GM21447 (cell line): ENCODE results near the gene C6orf52.

Source experiments
- ATAC-seq: cut with Tn5 transposase; IDR thresholded peaks from one replicate; pipeline ENCODE4 v1.9.1; 2021; ENCODE audit not compliant: unreplicated experiment

C6orf52 gene

DNA sequence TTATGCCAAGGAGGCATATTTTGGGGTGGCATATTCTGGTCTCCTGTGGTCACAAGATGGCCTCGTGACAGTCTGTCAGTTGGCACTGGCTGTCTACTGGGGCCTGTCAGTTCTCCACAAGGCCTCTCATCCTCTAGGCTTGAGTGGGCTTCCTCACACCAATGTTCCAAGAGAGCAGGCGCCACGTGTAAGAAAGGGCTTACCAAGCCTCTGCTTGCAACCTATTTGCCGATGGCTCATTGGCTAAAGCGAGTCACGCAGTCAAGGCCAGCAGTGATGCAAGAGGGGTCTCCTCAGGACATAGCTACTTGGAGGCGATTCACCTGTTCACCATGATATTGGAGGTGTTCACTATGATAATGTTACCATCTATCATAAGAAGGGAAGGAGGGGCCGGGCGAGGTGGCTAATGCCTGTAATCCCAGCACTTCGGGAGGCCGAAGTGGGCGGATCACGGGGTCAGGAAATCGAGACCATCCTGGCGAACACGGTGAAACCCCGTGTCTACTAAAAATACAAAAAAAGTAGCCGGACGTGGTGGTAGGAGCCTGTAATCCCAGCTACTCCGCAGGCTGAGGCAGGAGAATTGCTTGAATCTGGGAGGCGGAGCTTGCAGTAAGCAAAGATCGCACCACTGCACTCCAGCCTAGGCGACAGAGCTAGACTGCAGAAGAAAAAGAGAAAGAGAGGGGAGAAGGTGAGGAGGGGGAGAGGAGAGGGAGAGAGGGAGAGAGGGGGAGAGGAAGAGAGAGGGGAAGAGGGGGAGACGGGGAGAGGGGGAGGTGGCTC, 35.3 kb downstream of the C6orf52 start:
- ATAC-seq: no peak

DNA sequence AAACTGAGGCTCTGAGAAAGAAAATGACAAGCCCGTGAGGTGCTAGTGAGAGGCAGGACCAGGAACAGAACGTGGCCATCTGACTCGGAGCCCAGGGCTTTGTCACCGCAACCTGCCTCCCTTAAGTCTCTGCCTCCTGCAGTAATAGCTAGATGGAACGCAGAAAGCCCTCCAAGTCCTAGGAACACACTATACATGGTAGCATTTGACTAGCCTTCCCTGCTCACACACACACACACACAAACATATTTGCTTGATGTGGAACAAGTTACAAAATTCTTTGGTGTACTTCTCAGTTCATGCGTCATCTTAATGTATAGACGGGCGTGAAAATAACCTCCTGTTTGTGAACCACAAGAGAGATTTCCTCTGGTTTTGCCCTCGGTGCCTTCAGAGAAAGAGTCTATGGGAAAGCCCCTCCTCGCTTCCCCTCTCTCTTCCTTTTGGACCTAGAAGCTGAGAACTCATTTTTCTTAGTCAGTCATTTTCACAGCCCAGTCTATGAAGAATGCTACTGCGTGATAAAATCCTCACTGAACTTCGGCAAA, 38.8 kb downstream of the C6orf52 start:
- ATAC-seq: peak; percentile 55

DNA sequence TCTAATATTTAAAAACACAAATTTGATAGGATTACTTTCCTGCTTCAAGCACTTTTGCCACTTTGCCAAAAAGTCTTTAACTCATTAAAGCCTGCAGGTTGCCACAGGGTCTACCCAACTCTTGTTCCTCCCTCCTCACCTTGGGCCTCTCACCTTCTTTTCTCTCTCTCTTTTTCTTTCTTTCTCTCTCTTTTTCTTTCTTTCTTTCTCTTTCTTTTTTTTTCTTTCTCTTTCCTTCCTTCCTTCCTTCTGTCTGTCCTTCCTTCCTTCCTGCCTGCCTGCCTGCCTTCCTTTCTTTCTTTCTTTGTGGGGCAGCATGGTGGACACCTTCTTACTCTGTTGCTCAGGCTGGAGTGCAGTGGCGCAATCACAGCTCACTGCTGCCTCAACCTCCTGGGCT, 50.2 kb downstream of the C6orf52 start:
- no peak for ATAC-seq

DNA sequence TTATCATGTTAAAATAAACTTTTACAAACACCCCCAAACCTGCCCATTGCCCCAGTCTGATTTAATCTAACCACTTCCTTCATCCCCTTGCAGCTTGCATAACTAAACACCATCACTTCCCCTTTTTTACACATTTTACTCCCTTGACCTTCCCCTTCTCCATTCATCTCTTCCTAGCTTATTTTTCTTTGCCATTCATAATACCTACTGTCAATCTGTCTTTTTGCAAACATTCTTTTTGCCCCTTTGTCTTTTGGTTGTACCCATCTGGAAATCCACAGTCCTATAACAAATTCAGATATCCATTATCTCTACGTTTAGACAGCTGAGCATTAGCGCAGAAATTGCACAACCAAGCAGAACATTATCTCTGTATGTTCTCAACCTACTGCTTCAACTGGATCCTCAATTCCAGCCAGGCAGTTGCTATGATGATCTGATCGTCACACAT, 51.2 kb downstream of the C6orf52 start:
- peak; percentile 74 for ATAC-seq

DNA sequence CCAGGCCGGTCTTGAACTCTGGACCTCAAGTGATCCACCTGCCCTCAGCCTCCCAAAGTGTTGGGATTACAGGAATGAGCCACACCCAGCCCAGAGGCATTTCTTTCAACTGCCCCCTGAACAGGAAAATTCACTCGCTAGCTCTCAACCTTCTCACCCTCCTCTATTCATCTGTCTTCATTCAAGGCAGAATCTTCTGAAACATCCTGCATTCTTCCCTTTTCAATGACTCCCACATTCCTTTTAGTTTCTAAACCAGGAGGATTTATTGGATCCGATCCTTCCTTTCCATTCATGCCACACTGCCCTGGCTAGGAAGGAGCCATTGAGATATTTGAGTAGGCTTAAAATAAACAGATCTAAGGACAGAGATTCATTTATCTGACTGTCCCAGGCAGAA, 52.9 kb downstream of the C6orf52 start:
- ATAC-seq: no peak

DNA sequence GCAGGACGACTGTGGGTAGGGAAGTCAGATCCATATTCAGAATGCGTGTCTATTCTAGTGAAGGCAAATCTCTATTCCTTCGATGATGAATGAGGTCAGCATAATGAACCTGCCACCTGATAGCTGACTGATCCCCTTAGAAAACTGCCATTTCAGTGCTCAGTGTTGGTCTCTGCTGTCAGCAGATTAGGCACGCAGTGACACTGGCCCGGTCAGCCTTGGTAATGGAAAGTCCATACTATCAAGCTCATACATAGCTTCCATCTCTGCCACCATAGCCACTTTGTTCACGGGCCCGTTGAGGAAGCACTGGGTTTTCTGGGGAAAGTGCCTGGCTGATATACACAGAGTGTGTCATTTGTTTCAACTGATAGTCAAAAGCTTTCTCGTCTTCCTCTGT, 54.0 kb downstream of the C6orf52 start:
- no peak for ATAC-seq

DNA sequence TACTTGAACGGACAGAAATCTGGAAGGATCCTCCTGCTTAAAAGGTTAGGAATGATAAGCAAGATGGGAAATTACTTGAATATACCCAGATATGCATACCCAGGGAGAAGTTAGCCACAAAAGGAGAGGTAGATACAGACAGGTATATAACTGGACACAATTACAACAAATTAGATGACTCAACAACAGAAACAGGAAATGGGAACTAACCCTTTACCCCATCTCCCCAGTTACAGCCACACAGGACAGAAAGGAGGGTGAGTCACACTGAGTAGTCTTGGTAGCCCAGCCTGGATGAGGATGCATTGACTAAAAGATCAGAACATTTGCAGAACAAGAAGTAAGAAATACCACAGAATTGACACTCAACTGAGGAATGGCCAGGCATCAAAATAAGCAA, 61.2 kb downstream of the C6orf52 start:
- ATAC-seq: peak; percentile 96

DNA sequence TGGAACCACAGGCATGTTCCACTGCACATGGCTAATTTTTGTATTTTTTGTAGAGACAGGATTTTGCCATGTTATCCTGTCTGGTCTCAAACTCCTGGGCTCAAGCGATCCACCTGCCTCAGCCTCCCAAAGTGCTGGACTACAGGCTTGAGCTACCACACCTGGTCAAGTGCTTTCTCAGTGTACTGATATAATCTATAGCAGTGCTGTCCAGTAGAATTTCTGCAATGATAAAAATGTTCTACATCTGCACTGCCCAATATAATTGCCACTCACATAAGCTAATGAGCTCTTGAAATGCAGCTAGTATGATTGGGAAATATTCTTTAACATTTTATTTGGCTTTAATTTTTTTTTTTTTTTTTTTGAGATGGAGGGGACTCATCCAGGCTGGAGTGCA, 64.2 kb downstream of the C6orf52 start:
- no peak for ATAC-seq

DNA sequence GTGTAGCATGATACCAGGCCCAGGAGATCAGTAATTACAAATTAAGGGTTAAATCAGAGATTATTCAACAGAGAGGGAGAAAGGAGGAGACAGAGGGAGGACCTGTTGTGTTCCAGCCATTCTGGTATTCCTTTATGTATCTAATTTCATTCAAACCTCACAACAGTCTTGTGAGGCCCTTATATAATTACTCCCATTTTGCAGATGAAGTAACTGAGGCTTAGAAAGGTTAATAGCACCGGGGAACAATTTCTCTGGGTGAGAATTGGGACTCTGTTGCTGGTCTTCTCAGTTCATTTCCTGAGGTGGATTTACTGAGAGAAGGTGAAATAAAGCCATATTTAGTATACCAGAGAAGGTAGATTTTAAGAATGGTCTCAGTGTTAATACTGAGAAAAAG, 66.6 kb downstream of the C6orf52 start:
- no peak for ATAC-seq

DNA sequence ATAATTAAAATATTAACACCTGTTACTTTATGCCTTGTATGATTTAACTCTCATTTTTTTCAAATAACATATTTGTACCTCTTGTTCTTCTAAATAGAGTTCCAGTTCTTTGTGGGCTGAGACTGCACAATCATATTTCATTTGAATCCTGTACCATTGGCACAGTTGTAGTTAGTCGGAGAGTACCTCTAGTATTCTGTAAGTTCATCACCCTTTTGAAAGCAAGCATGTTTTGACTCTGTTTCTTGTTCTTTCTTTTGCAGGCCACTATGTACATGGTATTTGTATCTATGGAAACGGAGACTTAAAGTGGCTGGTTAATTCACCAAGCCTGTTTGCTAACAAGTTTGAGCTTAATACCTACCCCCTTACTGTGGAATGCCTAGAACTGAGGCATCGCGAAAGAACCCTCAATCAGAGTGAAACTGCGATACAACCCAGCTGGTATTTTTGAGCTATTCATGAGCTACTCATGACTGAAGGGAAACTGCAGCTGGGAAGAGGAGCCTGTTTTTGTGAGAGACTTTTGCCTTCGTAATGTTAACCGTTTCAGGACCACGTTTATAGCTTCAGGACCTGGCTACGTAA, 68.2 kb downstream of the C6orf52 start:
- no peak for ATAC-seq

DNA sequence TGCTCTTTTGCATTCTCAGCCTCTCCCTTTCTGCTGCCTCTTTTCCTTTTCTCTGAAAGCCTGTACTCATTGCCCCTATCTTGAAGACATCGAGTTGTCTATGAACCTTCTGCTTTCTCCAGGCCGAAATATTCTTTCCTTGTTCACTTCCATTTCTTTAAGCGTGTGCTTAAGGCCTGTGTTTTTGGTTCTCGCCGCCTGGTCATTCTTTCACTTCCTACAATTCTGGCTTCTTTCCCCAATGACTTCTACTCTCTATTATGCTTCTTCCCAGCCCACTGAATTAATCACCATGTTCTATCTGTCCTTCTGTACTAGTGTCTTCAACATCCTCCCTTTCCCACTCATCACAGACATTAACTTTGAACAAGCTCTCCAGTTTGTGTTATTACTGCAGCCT, 69.6 kb downstream of the C6orf52 start:
- ATAC-seq: no peak

DNA sequence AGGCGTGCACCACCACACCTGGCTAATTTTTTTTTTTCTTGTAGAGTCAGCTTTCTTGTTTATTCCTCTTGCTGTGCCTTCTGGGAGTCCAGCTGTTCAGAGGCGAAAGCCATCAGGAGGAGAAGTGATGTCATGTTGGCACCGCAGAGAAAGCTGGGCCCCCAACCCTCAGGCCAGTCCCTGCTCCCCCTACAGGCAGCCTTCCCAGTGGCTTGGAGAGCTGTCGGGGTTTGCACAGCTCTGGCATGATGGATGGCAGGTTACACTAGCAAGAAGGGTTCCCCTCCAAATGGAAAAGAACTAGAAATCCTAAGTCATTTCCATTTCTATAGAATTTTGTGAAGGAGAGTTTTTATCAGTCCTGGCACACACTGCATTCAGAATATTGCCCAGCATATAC, 72.6 kb downstream of the C6orf52 start:
- ATAC-seq: no peak
